HepG2 (cell line): ENCODE data around the gene IMP3. TPM values are rescaled to one million over a fixed set of nuclear protein-coding genes. Genes with fewer than 3 reads are reported as not detected.

Experiments used
- ATAC-seq: fragments of 200-7000 bp; cut with Tn5 transposase; 3 replicates; pipeline ENCODE4 v1.9.1; 2020; ENCODE audit warnings: mild to moderate bottlenecking, moderate library complexity
- BruUV-seq: library from RNA; stranded (reverse); fragments of 400-500 nt; replicated peaks from 2 replicates; lab custom pipeline; 2021; lab: Mats Ljungman, UMichigan
- CTCF ChIA-PET: fragments of 300-600 bp; formaldehyde crosslinking; extraction: SDS; loops from one replicate; lab custom pipeline; 2021; ENCODE audit warnings: low total read pairs, inconsistent platforms, low intra/inter-chr PET ratio; lab: Yijun Ruan, JAX
- POLR2A ChIA-PET: fragments of 350-600 bp; sonication (Branson Sonifier 250); formaldehyde crosslinking; loops from one replicate; lab custom pipeline; 2020; ENCODE audit warnings: antibody characterized with exemption, inconsistent platforms; lab: Yijun Ruan, JAX
- DNase-seq: peaks from one replicate; pipeline ENCODE4 v3.0.0-alpha.2; 2015; ENCODE audit warnings: low spot score
- FAIRE-seq: peaks from 3 replicates; lab custom pipeline; 2011; peaks lifted over from hg19 to GRCh38; lab: Jason Lieb, UNC
- H2AFZ ChIP-seq: one replicate; pipeline ENCODE4 v1.6.1; 2011; ENCODE audit warnings: low read length, inconsistent platforms
- H3K27ac ChIP-seq: fragments of 300-600 bp; 3 replicates; pipeline ENCODE4 v1.8.0; 2011; ENCODE audit warnings: mixed run types, mild to moderate bottlenecking, mixed read lengths, low read length, inconsistent platforms; ENCODE audit not compliant: insufficient read depth; ENCODE audit errors: extremely low read length
- H3K27me3 ChIP-seq, 2 experiments: fragments of 200-600 bp in 1 of 2; 2 replicates in 1 of 2; 3 replicates in 1 of 2; pipeline versions ENCODE4 v1.6.0 to v1.8.0; 2011; ENCODE audit warnings: low read length in 2 of 2, mild to moderate bottlenecking in 2 of 2, moderate library complexity in 2 of 2, inconsistent platforms in 1 of 2; ENCODE audit not compliant: insufficient read depth in 2 of 2, control insufficient read depth in 1 of 2
- H3K36me3 ChIP-seq, 2 experiments: fragments of 200-600 bp in 1 of 2; replicated peaks in 1 of 2; 2 replicates in 1 of 2; 3 replicates in 1 of 2; pipeline versions ENCODE4 v1.5.1 to v1.8.0; 2011; ENCODE audit warnings: low read length in 2 of 2, inconsistent platforms in 1 of 2; ENCODE audit not compliant: insufficient read depth in 2 of 2, control insufficient read depth in 1 of 2
- H3K4me1 ChIP-seq: 2 replicates; pipeline ENCODE4 v1.5.1; 2012; ENCODE audit warnings: low read length, inconsistent platforms; ENCODE audit not compliant: insufficient read depth
- H3K4me2 ChIP-seq: 2 replicates; pipeline ENCODE4 v1.6.0; 2011; ENCODE audit warnings: low read depth, low read length, inconsistent platforms
- H3K4me3 ChIP-seq, 3 experiments: fragments of 200-600 bp in 1 of 3; sonication (generic), shearing (Covaris generic) in 1 of 3; replicated peaks in 1 of 3; 2 replicates each; pipeline ENCODE4 v1.5.1; 2011 to 2016; ENCODE audit warnings: low read length in 3 of 3, inconsistent platforms in 2 of 3, low read depth in 2 of 3, mild to moderate bottlenecking in 2 of 3, control low read depth in 1 of 3, mixed read lengths in 1 of 3; ENCODE audit not compliant: insufficient read depth in 1 of 3
- H3K79me2 ChIP-seq: one replicate; pipeline ENCODE4 v1.6.1; 2011; ENCODE audit warnings: low read length, inconsistent platforms; ENCODE audit not compliant: insufficient read depth
- H3K9ac ChIP-seq: 2 replicates; pipeline ENCODE4 v1.6.0; 2011; ENCODE audit warnings: mild to moderate bottlenecking, low read depth, low read length, inconsistent platforms; ENCODE audit not compliant: insufficient read depth
- H3K9me3 ChIP-seq: 2 replicates; pipeline ENCODE4 v1.5.1; 2012; ENCODE audit warnings: mild to moderate bottlenecking, low read length
- H4K20me1 ChIP-seq: 2 replicates; pipeline ENCODE4 v1.6.0; 2011; ENCODE audit warnings: inconsistent platforms, mild to moderate bottlenecking, low read length, moderate library complexity; ENCODE audit not compliant: insufficient read depth
- CSRNP2 ChIP-seq: sonication (generic); formaldehyde crosslinking; conservative IDR thresholded peaks from 2 replicates; pipeline ENCODE4 v1.8.0; 2022; ENCODE audit warnings: low read depth, missing genetic modification reagents
- HHEX ChIP-seq: IDR thresholded peaks from 2 replicates; pipeline ENCODE4 v1.6.1; 2016; ENCODE audit warnings: control low read depth
- HMG20B ChIP-seq: conservative IDR thresholded peaks from 2 replicates; pipeline ENCODE4 v1.6.1; 2016; ENCODE audit warnings: missing genetic modification reagents, missing compliant biosample characterization
- KAT2B ChIP-seq: fragments of 150-350 bp; IDR thresholded peaks from 2 replicates; pipeline ENCODE4 v1.6.1; 2014; ENCODE audit warnings: low read depth, low read length, borderline replicate concordance
- NCOR1 ChIP-seq: fragments of 200-600 bp; sonication (generic); IDR thresholded peaks from 2 replicates; pipeline ENCODE4 v1.7.0; 2017; ENCODE audit warnings: antibody characterized with exemption, low read length, borderline replicate concordance
- PRMT3 ChIP-seq: sonication (generic); formaldehyde crosslinking; IDR thresholded peaks from 2 replicates; pipeline ENCODE4 v1.8.1; 2022; ENCODE audit warnings: low read depth, mild to moderate bottlenecking, moderate library complexity, missing genetic modification reagents, borderline replicate concordance
- RFX3 ChIP-seq: IDR thresholded peaks from 2 replicates; pipeline ENCODE4 v1.6.1; 2016; ENCODE audit warnings: missing biosample characterization, missing genetic modification reagents
- TARDBP ChIP-seq: sonication (generic); formaldehyde crosslinking; IDR thresholded peaks from 2 replicates; pipeline ENCODE4 v1.8.0; 2022; ENCODE audit warnings: mild to moderate bottlenecking, missing genetic modification reagents
- ZBTB1 ChIP-seq: sonication (generic); formaldehyde crosslinking; IDR thresholded peaks from 2 replicates; pipeline ENCODE4 v1.4.0; 2020; ENCODE audit warnings: missing genetic modification reagents, borderline replicate concordance
- ZBTB14 ChIP-seq: sonication (generic); formaldehyde crosslinking; IDR thresholded peaks from 2 replicates; pipeline ENCODE4 v1.4.0; 2020; ENCODE audit warnings: missing genetic modification reagents
- ZFAT ChIP-seq: sonication (generic); formaldehyde crosslinking; conservative IDR thresholded peaks from 2 replicates; pipeline ENCODE4 v1.8.1; 2023; ENCODE audit warnings: missing genetic modification reagents, inconsistent platforms
- ZNF18 ChIP-seq: sonication (generic); formaldehyde crosslinking; IDR thresholded peaks from 2 replicates; pipeline ENCODE4 v1.8.0; 2022; ENCODE audit warnings: mild to moderate bottlenecking, missing genetic modification reagents; ENCODE audit not compliant: insufficient replicate concordance
- ZNF256 ChIP-seq: sonication (generic); formaldehyde crosslinking; conservative IDR thresholded peaks from 2 replicates; pipeline ENCODE4 v1.4.0; 2020; ENCODE audit warnings: missing genetic modification reagents
- ZNF660 ChIP-seq: sonication (generic); formaldehyde crosslinking; IDR thresholded peaks from 2 replicates; pipeline ENCODE4 v1.5.1; 2020; ENCODE audit warnings: mild to moderate bottlenecking, low read depth, missing genetic modification reagents, borderline replicate concordance
- WGBS: methylation state at CpG from one replicate; pipeline ENCODE4 v1.1.6; 2017; ENCODE audit warnings: low lambda C conversion rate; 5-methylcytosine and 5-hydroxymethylcytosine counted together
- in situ Hi-C: cut with HindIII; loops from 2 replicates; pipeline ENCODE4 v1.10.0; 2017; ENCODE audit warnings: low pct_unique_long_range_greater_than_20kb; ENCODE audit not compliant: extremely low pct_ligation_motif_present
- intact Hi-C: fragments of 100-400 bp; cut with micrococcal nuclease; formaldehyde crosslinking; loops from one replicate; pipeline ENCODE4 v1.10.0; 2022; ENCODE audit not compliant: unreplicated experiment
- polyA plus RNA-seq, 8 experiments: library from polyadenylated mRNA; depleted of rRNA in 3 of 8; stranded (reverse) in 7 of 8; unstranded in 1 of 8; fragments of >200 nt; fragmentation: Illumina TruSeq in 4 of 8; extraction: Trizol in 4 of 8; gene quantifications; 2 replicates each; pipeline versions ENCODE4 v1.2.1 to v1.2.3, GENCODE V29; 2011 to 2016; ENCODE audit warnings: low read depth in 4 of 8, missing spikeins in 1 of 8, mixed read lengths in 1 of 8; ENCODE audit not compliant: insufficient read depth in 1 of 8
- total RNA-seq, 5 experiments: library from RNA; depleted of rRNA; stranded (reverse); fragments of >200 nt; fragmentation: Illumina TruSeq; extraction: Trizol; gene quantifications; 2 replicates each; pipeline ENCODE4 v1.2.3, GENCODE V29; 2016; ENCODE audit warnings: low read depth in 1 of 5
- TF ChIP-seq, protein P1 (sequence below): sonication (generic); formaldehyde crosslinking; IDR thresholded peaks from 2 replicates; pipeline ENCODE4 v1.8.1; 2023; ENCODE audit warnings: mild to moderate bottlenecking, moderate library complexity, missing genetic modification reagents
- TF ChIP-seq, protein P2 (sequence below): sonication (generic); formaldehyde crosslinking; IDR thresholded peaks from 2 replicates; pipeline ENCODE4 v1.4.0; 2020; ENCODE audit warnings: missing genetic modification reagents; ENCODE audit errors: not compliant biosample characterization

Gene IMP3
- total and polyA plus RNA-seq, 2 of the 13 experiments (the other 11 are each of a cell fraction or from before 2014, with no cell fraction given) = 38.3 to 143 TPM

DNA sequence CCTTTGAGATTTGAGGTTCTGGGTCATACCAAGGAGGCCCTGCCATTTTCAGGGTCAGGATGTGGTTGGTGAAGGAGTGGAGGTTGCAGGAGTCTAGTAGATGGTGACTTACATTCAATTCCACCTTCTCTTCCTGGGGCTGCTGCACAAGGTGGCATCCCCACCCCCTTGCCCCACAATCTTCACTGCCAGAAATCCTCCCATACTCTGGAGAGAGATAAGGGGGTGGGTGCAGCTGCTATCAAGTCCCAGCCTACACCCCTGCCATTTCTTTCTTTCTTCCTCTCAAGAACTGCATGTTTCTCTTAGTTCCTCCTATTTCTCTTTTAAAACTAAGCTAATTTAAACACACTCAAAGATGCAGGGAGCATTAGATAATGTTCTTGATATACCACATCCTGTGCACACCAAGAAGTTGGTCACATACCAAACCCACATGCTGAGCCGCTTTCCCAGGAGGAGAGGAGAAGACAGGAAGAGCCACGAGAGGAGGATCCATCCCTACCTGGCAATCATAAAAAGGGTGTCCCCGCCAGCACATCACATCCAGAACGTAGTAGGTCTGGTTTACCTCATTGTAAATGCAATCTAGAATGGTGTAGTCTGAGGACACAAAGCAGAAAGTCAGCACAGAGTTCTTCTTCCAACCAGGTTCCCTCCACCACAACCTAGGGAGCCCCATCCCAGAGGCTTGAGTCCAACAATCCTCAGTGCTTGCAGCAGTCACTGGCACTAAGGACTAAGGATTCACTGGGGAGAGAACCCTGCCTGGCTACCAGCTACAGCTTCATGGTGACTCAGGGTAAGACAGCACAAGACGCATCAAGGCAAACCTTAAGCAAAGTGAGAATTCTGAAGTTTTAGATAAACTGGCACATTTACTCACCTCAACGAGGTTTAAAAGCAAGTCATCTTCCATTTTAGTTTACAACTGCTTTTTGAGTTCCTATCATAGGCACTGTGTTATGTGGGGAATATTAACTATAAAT lies 33.0 kb downstream of the IMP3 start:
- in situ Hi-C loops = no loop called here
- no peak for DNase-seq
- ChIA-PET CTCF (no interaction called here), POLR2A (no interaction called here)
- H3K36me3 ChIP-seq = peaks cover 10 to 38% of the 10 kb centered on the region in 2 experiments; a peak in 4 of 5 replicates
- WGBS = 88% methylated on average over 6 of the region's 6 CpGs
- H3K4me2 ChIP-seq = no peak overlapping the region
- H4K20me1 ChIP-seq = no peaks in the 10 kb centered on the region
- no TSS peak for BruUV-seq
- no peak overlapping the region for H2AFZ ChIP-seq
- no peaks in the 10 kb centered on the region for H3K4me1 ChIP-seq
- no peak for FAIRE-seq
- H3K9ac ChIP-seq = no peak overlapping the region
- intact Hi-C loops = no loop called here
- H3K79me2 ChIP-seq = no peaks in the 10 kb centered on the region
- no peaks in the 10 kb centered on the region for H3K9me3 ChIP-seq
- no peak for ATAC-seq
- H3K4me3 ChIP-seq = no peak overlapping the region
- H3K27ac ChIP-seq = no peak overlapping the region
- H3K27me3 ChIP-seq = no peaks in the 10 kb centered on the region
- no peak for TF ChIP-seq RFX3
- TF ChIP-seq ZNF256 (CRISPR knock-in tag) = no peak
- no peak for TF ChIP-seq ZFAT (CRISPR knock-in tag)
- TF ChIP-seq ZBTB14 (CRISPR knock-in tag) = no peak
- no peak for TF ChIP-seq KAT2B
- no peak for TF ChIP-seq ZNF660 (CRISPR knock-in tag)
- no peak for TF ChIP-seq PRMT3 (CRISPR knock-in tag)
- TF ChIP-seq CSRNP2 (CRISPR knock-in tag) = no peak
- TF ChIP-seq TARDBP (CRISPR knock-in tag) = no peak
- no peak for TF ChIP-seq HHEX (CRISPR knock-in tag)
- no peak for TF ChIP-seq NCOR1
- no peak for TF ChIP-seq HMG20B
- TF ChIP-seq, protein P1, sequence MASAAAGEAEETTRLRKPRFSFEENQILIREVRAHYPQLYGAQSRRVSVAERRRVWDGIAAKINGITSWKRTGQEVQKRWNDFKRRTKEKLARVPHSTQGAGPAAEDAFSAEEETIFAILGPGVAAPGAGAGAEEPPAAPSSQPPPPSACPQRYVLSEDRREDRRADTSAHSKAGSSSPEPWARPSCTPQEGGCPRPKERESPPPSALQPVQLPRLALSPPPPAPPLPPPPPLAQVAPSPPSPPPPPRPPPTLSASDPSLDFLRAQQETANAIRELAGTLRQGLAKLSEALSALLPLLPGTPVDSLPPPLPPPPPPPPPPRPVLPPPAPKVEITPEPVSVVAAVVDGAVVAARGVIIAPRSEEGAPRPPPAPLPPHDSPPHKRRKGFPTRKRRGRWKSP = no peak
- no peak for TF ChIP-seq ZNF18 (CRISPR knock-in tag)
- TF ChIP-seq, protein P2, sequence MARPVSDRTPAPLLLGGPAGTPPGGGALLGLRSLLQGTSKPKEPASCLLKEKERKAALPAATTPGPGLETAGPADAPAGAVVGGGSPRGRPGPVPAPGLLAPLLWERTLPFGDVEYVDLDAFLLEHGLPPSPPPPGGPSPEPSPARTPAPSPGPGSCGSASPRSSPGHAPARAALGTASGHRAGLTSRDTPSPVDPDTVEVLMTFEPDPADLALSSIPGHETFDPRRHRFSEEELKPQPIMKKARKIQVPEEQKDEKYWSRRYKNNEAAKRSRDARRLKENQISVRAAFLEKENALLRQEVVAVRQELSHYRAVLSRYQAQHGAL = no peak
- no peak for TF ChIP-seq ZBTB1 (CRISPR knock-in tag)
